ENCODE results near the gene AOC2. TPM values are rescaled to one million over a fixed set of nuclear protein-coding genes. Genes with fewer than 3 reads are reported as not detected.

AOC2 gene
- total RNA-seq, 1 donor from 2014 or later: 6.2 TPM

- no peak overlapping the region for H3K4me3 Mint-ChIP-seq (ENCODE audit: unreplicated experiment)
- TF ChIP-seq CTCF (IDR thresholded peaks at IDR 0.05; ENCODE audit: unreplicated experiment): no peak
- H3K27ac Mint-ChIP-seq (ENCODE audit: unreplicated experiment): peak overlapping the region; percentile 16
- no peaks in the 10 kb centered on the region for H3K9me3 Mint-ChIP-seq (ENCODE audit: unreplicated experiment)
- H3K36me3 Mint-ChIP-seq (ENCODE audit: low read depth, unreplicated experiment): peaks cover 3% of the 10 kb centered on the region
- H3K27me3 Mint-ChIP-seq (ENCODE audit: unreplicated experiment): peaks cover 6% of the 10 kb centered on the region
- H3K4me1 Mint-ChIP-seq (ENCODE audit: unreplicated experiment): peaks cover 13% of the 10 kb centered on the region
- DNase-seq (ENCODE audit: low spot score): no peak
These were observed 39.4 kb upstream of the AOC2 start for GRCh38 chr17:42804918-42805367.

- H3K4me3 Mint-ChIP-seq (ENCODE audit: unreplicated experiment): no peak overlapping the region
- no peak for DNase-seq (ENCODE audit: low spot score)
- H3K4me1 Mint-ChIP-seq (ENCODE audit: unreplicated experiment): peaks cover 13% of the 10 kb centered on the region
- H3K36me3 Mint-ChIP-seq (ENCODE audit: low read depth, unreplicated experiment): peaks cover 8% of the 10 kb centered on the region
- no peaks in the 10 kb centered on the region for H3K9me3 Mint-ChIP-seq (ENCODE audit: unreplicated experiment)
- H3K27ac Mint-ChIP-seq (ENCODE audit: unreplicated experiment): no peak overlapping the region
- no peaks in the 10 kb centered on the region for H3K27me3 Mint-ChIP-seq (ENCODE audit: unreplicated experiment)
- no peak for TF ChIP-seq CTCF (IDR thresholded peaks at IDR 0.05; ENCODE audit: unreplicated experiment)
These were observed 38.1 kb upstream of the AOC2 start for GRCh38 chr17:42806249-42806648.

- Mint-ChIP-seq H3K4me3 (ENCODE audit: unreplicated experiment) (no peak overlapping the region), H3K4me1 (ENCODE audit: unreplicated experiment) (no peaks in the 10 kb centered on the region), H3K9me3 (ENCODE audit: unreplicated experiment) (no peaks in the 10 kb centered on the region), H3K36me3 (ENCODE audit: low read depth, unreplicated experiment) (peaks cover 23% of the 10 kb centered on the region), H3K27me3 (ENCODE audit: unreplicated experiment) (no peaks in the 10 kb centered on the region), H3K27ac (ENCODE audit: unreplicated experiment) (peak overlapping the region; percentile 25)
- TF ChIP-seq CTCF (IDR thresholded peaks at IDR 0.05; ENCODE audit: unreplicated experiment): no peak
- no peak for DNase-seq (ENCODE audit: low spot score)
These were observed 35.1 kb upstream of the AOC2 start for GRCh38 chr17:42809250-42809649.

GRCh38 chr17:42814633-42815399 lies 29.6 kb upstream of the AOC2 start:
- Mint-ChIP-seq H3K36me3 (ENCODE audit: low read depth, unreplicated experiment) (peaks cover 40% of the 10 kb centered on the region), H3K27ac (ENCODE audit: unreplicated experiment) (no peak overlapping the region), H3K27me3 (ENCODE audit: unreplicated experiment) (peaks cover 2% of the 10 kb centered on the region), H3K4me3 (ENCODE audit: unreplicated experiment) (no peak overlapping the region), H3K4me1 (ENCODE audit: unreplicated experiment) (no peaks in the 10 kb centered on the region), H3K9me3 (ENCODE audit: unreplicated experiment) (no peaks in the 10 kb centered on the region)
- TF ChIP-seq CTCF (IDR thresholded peaks at IDR 0.05; ENCODE audit: unreplicated experiment): no peak
- DNase-seq (ENCODE audit: low spot score): no peak

GRCh38 chr17:42817866-42818265 lies 26.5 kb upstream of the AOC2 start:
- Mint-ChIP-seq H3K27ac (ENCODE audit: unreplicated experiment) (no peak overlapping the region), H3K27me3 (ENCODE audit: unreplicated experiment) (peaks cover 2% of the 10 kb centered on the region), H3K36me3 (ENCODE audit: low read depth, unreplicated experiment) (peaks cover 30% of the 10 kb centered on the region), H3K4me1 (ENCODE audit: unreplicated experiment) (no peaks in the 10 kb centered on the region), H3K4me3 (ENCODE audit: unreplicated experiment) (no peak overlapping the region), H3K9me3 (ENCODE audit: unreplicated experiment) (no peaks in the 10 kb centered on the region)
- no peak for DNase-seq (ENCODE audit: low spot score)
- no peak for TF ChIP-seq CTCF (IDR thresholded peaks at IDR 0.05; ENCODE audit: unreplicated experiment)
